GM12865 (cell line): Measurements from ENCODE around the gene NUDT5.

Source experiments
- DNase-seq: peaks from one replicate; pipeline ENCODE4 v3.0.0; 2010; ENCODE audit warnings: low read depth
- H3K4me3 ChIP-seq: 2 replicates; pipeline ENCODE4 v1.5.1; 2011; ENCODE audit warnings: mild to moderate bottlenecking, low read depth, low read length, control low read depth
- CTCF ChIP-seq: IDR thresholded peaks from 2 replicates; pipeline ENCODE4 v1.5.1; 2011; ENCODE audit warnings: low read length, control low read depth, low read depth, inconsistent platforms; ENCODE audit not compliant: insufficient read depth; ENCODE audit errors: missing control alignments

The NUDT5 gene

GRCh38 chr10:12144538-12144937, 51.2 kb downstream of the NUDT5 start:
- no peak overlapping the region for H3K4me3 ChIP-seq
- TF ChIP-seq CTCF: no peak
- no peak for DNase-seq

DNA sequence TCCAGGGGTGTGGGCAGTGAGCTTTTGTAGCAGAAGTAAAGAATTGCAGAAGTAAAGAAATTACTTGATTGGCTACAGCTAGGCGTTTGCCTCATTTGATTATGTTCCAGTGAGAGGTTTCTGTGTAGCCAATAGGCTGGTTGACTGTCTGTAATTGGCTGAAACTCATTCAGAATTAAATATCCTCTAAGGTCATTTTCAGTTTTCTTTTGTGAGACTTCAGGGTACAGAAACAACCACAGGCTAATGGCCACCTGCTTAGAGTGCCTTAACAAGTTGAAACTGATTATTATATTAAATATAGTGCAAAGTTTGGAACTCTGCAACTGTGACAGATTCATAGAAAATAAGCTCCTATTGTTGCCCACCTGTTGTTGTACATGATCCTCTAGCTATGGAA, 55.7 kb downstream of the NUDT5 start:
- DNase-seq: peak; percentile 21
- no peak for TF ChIP-seq CTCF
- no peak overlapping the region for H3K4me3 ChIP-seq

GRCh38 chr10:12135631-12136030, 60.1 kb downstream of the NUDT5 start:
- TF ChIP-seq CTCF: no peak
- DNase-seq: no peak
- H3K4me3 ChIP-seq: no peak overlapping the region

GRCh38 chr10:12130237-12130872, 65.3 kb downstream of the NUDT5 start:
- DNase-seq: peak; percentile 84
- TF ChIP-seq CTCF: peak; percentile 56
- H3K4me3 ChIP-seq: peak overlapping the region; percentile 83

GRCh38 chr10:12129222-12130111, 66.2 kb downstream of the NUDT5 start, which contains the start of gene SEC61A2:
TSS of gene SEC61A2 (plus strand) at chr10:12129677. CDS start at chr10:12129788, 111 bp downstream.
- DNase-seq: peak; percentile 97
- peak within 1 kb of the TSS; percentile 83 for H3K4me3 ChIP-seq
- no peak for TF ChIP-seq CTCF

GRCh38 chr10:12121673-12122072, 74.0 kb downstream of the NUDT5 start:
- peak; percentile 82 for DNase-seq
- no peak for TF ChIP-seq CTCF
- peak overlapping the region; percentile 41 for H3K4me3 ChIP-seq
